PC-9 (cell line): Measurements from ENCODE around the gene METTL22.

Experiments
- CTCF ChIP-seq: fragments of 200-600 bp; sonication (generic); conservative IDR thresholded peaks from 2 replicates; pipeline ENCODE4 v1.6.1; 2017; ENCODE audit warnings: mixed run types, antibody characterized with exemption, mild to moderate bottlenecking, moderate library complexity
- EZH2 ChIP-seq: fragments of 200-600 bp; sonication (generic); IDR thresholded peaks from 2 replicates; pipeline ENCODE4 v1.8.0; 2017; ENCODE audit warnings: antibody characterized with exemption, low read depth

- TF ChIP-seq CTCF (no peak), EZH2 (no peak)
These were observed 30.7 kb upstream of the METTL22 start for GRCh38 chr16:8590811-8591210.
